ENCODE data around the gene THBD. TPM values are rescaled to one million over a fixed set of nuclear protein-coding genes. Genes with fewer than 3 reads are reported as not detected.

THBD gene
- total and polyA plus RNA-seq, 2 of the 4 experiments (the other 2 are of a cell fraction), result 0.07 TPM; not detected in 1

GRCh38 chr20:23033918-23034317 lies 15.6 kb downstream of the THBD start:
- Histone ChIP-seq H2BK15ac (ENCODE audit: low read depth, low read length) (no peak overlapping the region), H4K91ac (ENCODE audit: insufficient read depth, low read depth, low read length) (no peak overlapping the region), H3K4ac (ENCODE audit: low read depth, low read length) (no peak overlapping the region), H3K4me2 (ENCODE audit: low read depth, low read length) (no peak overlapping the region), H3K36me3 (ENCODE audit: control insufficient read depth, insufficient read depth, low read length) (no peaks in the 10 kb centered on the region), H2AK5ac (ENCODE audit: low read depth, low read length) (no peak overlapping the region), H3K18ac (ENCODE audit: low read depth, low read length) (no peak overlapping the region), H3K56ac (ENCODE audit: extremely low read depth, insufficient read depth, low read length) (no peak overlapping the region), H2BK120ac (ENCODE audit: low read depth, low read length) (no peak overlapping the region), H3K9ac (ENCODE audit: low read depth, low read length) (no peak overlapping the region), H3K9me3 (ENCODE audit: control insufficient read depth, insufficient read depth, low read length) (no peaks in the 10 kb centered on the region), H4K20me1 (ENCODE audit: insufficient read depth, low read length) (no peaks in the 10 kb centered on the region), H3K4me1 (ENCODE audit: control insufficient read depth, insufficient read depth, low read length) (no peaks in the 10 kb centered on the region), H3K27me3 (ENCODE audit: control insufficient read depth, insufficient read depth, low read length) (peaks cover 23% of the 10 kb centered on the region), H4K5ac (ENCODE audit: low read depth, low read length) (no peak overlapping the region), H3K14ac (replicated peaks; ENCODE audit: low read depth, low read length) (no peak overlapping the region), H2BK20ac (ENCODE audit: low read depth, low read length) (no peak overlapping the region), H3K9me1 (ENCODE audit: insufficient read depth, low read length) (no peaks in the 10 kb centered on the region), H3K27ac (ENCODE audit: insufficient read depth, low read length) (no peak overlapping the region), H2BK5ac (ENCODE audit: low read depth, low read length, poor library complexity, severe bottlenecking) (no peak overlapping the region), H3K23ac (ENCODE audit: low read depth, low read length) (no peak overlapping the region), H2AK9ac (replicated peaks; ENCODE audit: low read depth, low read length, poor library complexity) (no peak overlapping the region), H4K8ac (ENCODE audit: low read depth in 2 of 2, low read length in 2 of 2) (no peak overlapping the region), H3K79me1 (ENCODE audit: low read depth in 1 of 2, low read length in 2 of 2) (no peaks in the 10 kb centered on the region), H2AFZ (replicated peaks; ENCODE audit: low read length, poor library complexity) (no peak overlapping the region), H3K4me3 (ENCODE audit: insufficient read depth, low read depth, low read length) (no peak overlapping the region)
- TF ChIP-seq RFX5 (IDR thresholded peaks at IDR 0.05; ENCODE audit: low read depth, low read length) (no peak), CHD1 (IDR thresholded peaks at IDR 0.05; ENCODE audit: low read depth, low read length) (no peak), MXI1 (IDR thresholded peaks at IDR 0.05; ENCODE audit: borderline replicate concordance, low read depth, low read length) (no peak), CTCF (conservative IDR thresholded peaks at IDR 0.05; ENCODE audit: low read depth, low read length) (no peak), ELK1 (IDR thresholded peaks at IDR 0.05; ENCODE audit: borderline replicate concordance, low read depth, low read length) (no peak), BHLHE40 (IDR thresholded peaks at IDR 0.05; ENCODE audit: low read depth, low read length) (no peak), NFE2L2 (IDR thresholded peaks at IDR 0.05; ENCODE audit: low read depth, low read length) (no peak), POLR2A (IDR thresholded peaks at IDR 0.05; ENCODE audit: low read depth, low read length) (no peak)
- ATAC-seq (ENCODE audit: low read depth) (no peak), DNase-seq (no peak)
- in situ Hi-C loops (cut with MboI; ENCODE audit: low sequenced_read_pairs), result no loop called here
- BruUV-seq (replicated peaks), result no TSS peak
- dilution Hi-C loops (cut with HindIII; ENCODE audit: low sequenced_read_pairs, unreplicated experiment), result no loop called here
- ChIA-PET CTCF (no interaction called here), POLR2A (ENCODE audit: unreplicated experiment) (no interaction called here)
- 90% methylated on average over 2 of the region's 4 CpGs; no CpG with 5 or more reads in 1 of the 2 experiments for WGBS, 2 experiments (ENCODE audit: extremely low coverage in 2 of 2, insufficient read length in 1 of 2)
- intact Hi-C loops (cut with micrococcal nuclease), result no loop called here
